DOHH2 (cell line): ENCODE measurements around the gene PRIM1.
A peak's percentile ranks its signal among the peaks of the same experiment; 100 is the strongest.

ENCODE experiments used
- H3F3A ChIP-seq: fragments of 200-600 bp; sonication (generic), shearing (Covaris generic); 2 replicates; pipeline ENCODE4 v1.6.0; 2016; ENCODE audit warnings: antibody characterized with exemption, mild to moderate bottlenecking; ENCODE audit not compliant: control insufficient read depth, insufficient read depth
- H3K27ac ChIP-seq: fragments of 200-600 bp; sonication (generic); 2 replicates; pipeline ENCODE4 v1.5.1; 2014; ENCODE audit warnings: low read depth, mild to moderate bottlenecking, low read length, moderate library complexity
- H3K27me3 ChIP-seq: fragments of 200-600 bp; sonication (generic); 2 replicates; pipeline ENCODE4 v1.6.1; 2014; ENCODE audit warnings: mild to moderate bottlenecking, low read length, mixed read lengths; ENCODE audit not compliant: control insufficient read depth
- H3K36me3 ChIP-seq: fragments of 200-600 bp; sonication (generic); 2 replicates; pipeline ENCODE4 v1.6.1; 2014; ENCODE audit warnings: mild to moderate bottlenecking, low read length, moderate library complexity, mixed read lengths; ENCODE audit not compliant: control insufficient read depth
- H3K4me1 ChIP-seq: fragments of 200-600 bp; sonication (generic); 2 replicates; pipeline ENCODE4 v1.6.1; 2014; ENCODE audit warnings: mild to moderate bottlenecking, low read length, mixed read lengths; ENCODE audit not compliant: control insufficient read depth
- H3K4me2 ChIP-seq: fragments of 200-600 bp; sonication (generic); 2 replicates; pipeline ENCODE4 v1.6.0; 2014; ENCODE audit warnings: mild to moderate bottlenecking, low read length, moderate library complexity
- H3K4me3 ChIP-seq: fragments of 200-600 bp; sonication (generic); 2 replicates; pipeline ENCODE4 v1.5.1; 2014; ENCODE audit warnings: mild to moderate bottlenecking, low read length, mixed read lengths
- H3K79me2 ChIP-seq: fragments of 200-600 bp; sonication (generic); 2 replicates; pipeline ENCODE4 v1.6.1; 2014; ENCODE audit warnings: mild to moderate bottlenecking, low read length, mixed read lengths; ENCODE audit not compliant: control insufficient read depth
- H3K9me2 ChIP-seq: fragments of 200-600 bp; sonication (generic); replicated peaks from 2 replicates; pipeline ENCODE4 v1.6.1; 2014; ENCODE audit warnings: mild to moderate bottlenecking, low read length, mixed read lengths; ENCODE audit not compliant: control insufficient read depth
- H3K9me3 ChIP-seq: fragments of 200-600 bp; sonication (generic); 2 replicates; pipeline ENCODE4 v1.6.1; 2014; ENCODE audit warnings: antibody characterized with exemption, low read length, mixed read lengths; ENCODE audit not compliant: control insufficient read depth, insufficient read depth
- H4K20me1 ChIP-seq: fragments of 200-600 bp; sonication (generic); 2 replicates; pipeline ENCODE4 v1.6.0; 2014; ENCODE audit warnings: low read depth, mild to moderate bottlenecking, antibody characterized with exemption, low read length, moderate library complexity; ENCODE audit not compliant: control insufficient read depth, insufficient read depth
- CTCF ChIP-seq: fragments of 200-600 bp; sonication (generic); IDR thresholded peaks from one replicate; pipeline ENCODE4 v1.5.1; 2014; ENCODE audit warnings: antibody characterized with exemption, mild to moderate bottlenecking, low read depth, low read length; ENCODE audit not compliant: poor library complexity, severe bottlenecking
- EZH2phosphoT487 ChIP-seq: fragments of 200-600 bp; sonication (generic); IDR thresholded peaks from 2 replicates; pipeline ENCODE4 v1.6.1; 2017; ENCODE audit warnings: borderline replicate concordance, mild to moderate bottlenecking, antibody characterized with exemption, low read length, moderate library complexity, mixed read lengths

PRIM1 gene

GRCh38 chr12:56688846-56689109 is 63.3 kb downstream of the PRIM1 start:
- H3K4me2 ChIP-seq: peak overlapping the region; percentile 79
- peak overlapping the region; percentile 84 for H3K4me3 ChIP-seq
- peaks cover 41% of the 10 kb centered on the region for H3K36me3 ChIP-seq
- H3F3A ChIP-seq: peaks cover 13% of the 10 kb centered on the region
- H3K4me1 ChIP-seq: peaks cover 17% of the 10 kb centered on the region
- peaks cover 8% of the 10 kb centered on the region; the same call in 1 of the 2 replicates for H4K20me1 ChIP-seq
- H3K9me3 ChIP-seq: no peaks in the 10 kb centered on the region
- H3K27me3 ChIP-seq: no peaks in the 10 kb centered on the region
- H3K79me2 ChIP-seq: peaks cover 58% of the 10 kb centered on the region
- TF ChIP-seq CTCF: no peak
- no peak for TF ChIP-seq EZH2phosphoT487
- H3K9me2 ChIP-seq: no peaks in the 10 kb centered on the region
- peak overlapping the region; percentile 92 for H3K27ac ChIP-seq

- no peak for TF ChIP-seq EZH2phosphoT487
- Histone ChIP-seq H3K27ac (peak within 1 kb of the TSS; percentile 92), H3K9me2 (no peaks in the 10 kb centered on the region), H3F3A (peaks cover 13% of the 10 kb centered on the region), H3K4me1 (peaks cover 18% of the 10 kb centered on the region), H3K9me3 (no peaks in the 10 kb centered on the region), H3K36me3 (peaks cover 42% of the 10 kb centered on the region), H3K4me3 (peak within 1 kb of the TSS; percentile 96), H4K20me1 (peaks cover 12% of the 10 kb centered on the region), H3K4me2 (peak within 1 kb of the TSS; percentile 79), H3K79me2 (peaks cover 63% of the 10 kb centered on the region), H3K27me3 (no peaks in the 10 kb centered on the region)
Measured at GRCh38 chr12:56688129-56688845, 63.8 kb downstream of the PRIM1 start, which contains the start of gene PTGES3. Gene PTGES3, minus strand, starts transcription at chr12:56688284. Its CDS starts 285 bp downstream, at chr12:56687999.

- Histone ChIP-seq H3K36me3 (peaks cover 48% of the 10 kb centered on the region), H4K20me1 (peaks cover 18% of the 10 kb centered on the region), H3K4me2 (peak overlapping the region; percentile 69), H3K4me3 (peak overlapping the region; percentile 96), H3K9me3 (no peaks in the 10 kb centered on the region), H3K79me2 (peaks cover 71% of the 10 kb centered on the region), H3K4me1 (peaks cover 18% of the 10 kb centered on the region), H3K27me3 (no peaks in the 10 kb centered on the region), H3K9me2 (no peaks in the 10 kb centered on the region), H3K27ac (peak overlapping the region; percentile 92), H3F3A (peaks cover 13% of the 10 kb centered on the region)
- no peak for TF ChIP-seq CTCF
- TF ChIP-seq EZH2phosphoT487: no peak
Measured at GRCh38 chr12:56687223-56688128, 64.6 kb downstream of the PRIM1 start.
